GM23338 (cell line): ENCODE measurements around the gene VSIG8. TPM values are rescaled to one million over a fixed set of nuclear protein-coding genes. Genes with fewer than 3 reads are reported as not detected.

Source experiments
- ATAC-seq: fragments of 200-7000 bp; cut with Tn5 transposase; 3 replicates; pipeline ENCODE4 v1.9.1; 2020
- DNase-seq: peaks from one replicate; pipeline ENCODE4 v3.0.0-alpha.2; 2015; ENCODE audit warnings: low spot score
- H2AFZ ChIP-seq: fragments of 200-600 bp; sonication (generic); 2 replicates; pipeline ENCODE4 v1.8.0; 2016; ENCODE audit warnings: antibody characterized with exemption, mild to moderate bottlenecking, moderate library complexity
- H3F3A ChIP-seq: fragments of 200-600 bp; sonication (generic); replicated peaks from 2 replicates; pipeline ENCODE4 v1.8.0; 2017; ENCODE audit warnings: antibody characterized with exemption, mixed run types, low read depth
- H3K27ac ChIP-seq: fragments of 200-600 bp; sonication (generic); 2 replicates; pipeline ENCODE4 v1.6.1; 2016; ENCODE audit warnings: low read depth
- H3K27me3 ChIP-seq: fragments of 200-600 bp; sonication (generic); 2 replicates; pipeline ENCODE4 v1.8.0; 2016; ENCODE audit warnings: mild to moderate bottlenecking, mixed run types, moderate library complexity; ENCODE audit not compliant: insufficient read depth
- H3K36me3 ChIP-seq: fragments of 200-600 bp; sonication (generic); 2 replicates; pipeline ENCODE4 v1.8.0; 2016; ENCODE audit warnings: mild to moderate bottlenecking; ENCODE audit not compliant: insufficient read depth
- H3K4me1 ChIP-seq: fragments of 200-600 bp; sonication (generic); 2 replicates; pipeline ENCODE4 v1.8.0; 2016; ENCODE audit warnings: mild to moderate bottlenecking, moderate library complexity; ENCODE audit not compliant: insufficient read depth
- H3K4me2 ChIP-seq: fragments of 200-600 bp; sonication (generic); 2 replicates; pipeline ENCODE4 v1.7.1; 2017; ENCODE audit warnings: mixed run types
- H3K4me3 ChIP-seq: fragments of 200-600 bp; sonication (generic); 2 replicates; pipeline ENCODE4 v1.6.1; 2016; ENCODE audit warnings: mixed run types
- H3K79me2 ChIP-seq: fragments of 200-600 bp; sonication (generic); replicated peaks from 2 replicates; pipeline ENCODE4 v1.8.0; 2017; ENCODE audit warnings: mild to moderate bottlenecking; ENCODE audit not compliant: insufficient read depth
- H3K9me2 ChIP-seq: fragments of 200-600 bp; sonication (generic); 2 replicates; pipeline ENCODE4 v1.8.0; 2017; ENCODE audit not compliant: insufficient read depth
- H4K20me1 ChIP-seq: fragments of 200-600 bp; sonication (generic); replicated peaks from 2 replicates; pipeline ENCODE4 v1.8.0; 2017; ENCODE audit warnings: mild to moderate bottlenecking; ENCODE audit not compliant: insufficient read depth
- H3K27ac Mint-ChIP-seq: 2 replicates; pipeline ENCODE4 v1.8.0; 2020; ENCODE audit warnings: inconsistent platforms, mild to moderate bottlenecking, moderate library complexity, mixed read lengths
- H3K27me3 Mint-ChIP-seq: 3 replicates; pipeline ENCODE4 v1.8.0; 2022; ENCODE audit warnings: low read depth, mild to moderate bottlenecking, moderate library complexity, mixed read lengths, inconsistent platforms; ENCODE audit not compliant: insufficient read depth, poor library complexity
- H3K36me3 Mint-ChIP-seq: 3 replicates; pipeline ENCODE4 v1.8.0; 2021; ENCODE audit warnings: low read depth, mild to moderate bottlenecking, inconsistent platforms, moderate library complexity, mixed read lengths
- H3K4me1 Mint-ChIP-seq: 3 replicates; pipeline ENCODE4 v1.8.0; 2020; ENCODE audit warnings: mild to moderate bottlenecking, inconsistent platforms, mixed read lengths
- H3K4me3 Mint-ChIP-seq: 3 replicates; pipeline ENCODE4 v1.8.0; 2021; ENCODE audit warnings: moderate library complexity, mild to moderate bottlenecking, inconsistent platforms, mixed read lengths
- H3K9me3 Mint-ChIP-seq: 3 replicates; pipeline ENCODE4 v1.8.0; 2020; ENCODE audit warnings: moderate library complexity, mild to moderate bottlenecking, inconsistent platforms, mixed read lengths
- CREB1 ChIP-seq: fragments of 250-450 bp; sonication (Bioruptor Pico); IDR thresholded peaks from 2 replicates; pipeline ENCODE4 v1.5.0; 2020; ENCODE audit warnings: low read depth, mild to moderate bottlenecking, moderate library complexity
- EZH2 ChIP-seq: fragments of 200-600 bp; sonication (generic); IDR thresholded peaks from one replicate; pipeline ENCODE4 v1.8.0; 2017; ENCODE audit warnings: antibody characterized with exemption, mild to moderate bottlenecking, low read depth; ENCODE audit not compliant: unreplicated experiment
- EZH2phosphoT487 ChIP-seq: fragments of 200-600 bp; sonication (generic); IDR thresholded peaks from one replicate; pipeline ENCODE4 v1.8.1; 2018; ENCODE audit warnings: antibody characterized with exemption; ENCODE audit not compliant: unreplicated experiment
- JUNB ChIP-seq: IDR thresholded peaks from one replicate; pipeline ENCODE4 v1.6.1; 2016; ENCODE audit warnings: antibody characterized with exemption; ENCODE audit not compliant: unreplicated experiment
- NANOG ChIP-seq: IDR thresholded peaks from 2 replicates; pipeline ENCODE4 v1.6.1; 2016; ENCODE audit warnings: antibody characterized with exemption, borderline replicate concordance
- POLR2AphosphoS5 ChIP-seq: IDR thresholded peaks from 2 replicates; pipeline ENCODE4 v1.6.1; 2016; ENCODE audit warnings: antibody characterized with exemption, low read depth
- STAT1 ChIP-seq: IDR thresholded peaks from one replicate; pipeline ENCODE4 v1.6.1; 2016; ENCODE audit warnings: antibody characterized with exemption; ENCODE audit not compliant: unreplicated experiment
- ZNF114 ChIP-seq: fragments of 250-450 bp; sonication (Bioruptor Pico); IDR thresholded peaks from 2 replicates; pipeline ENCODE4 v1.5.0; 2020; ENCODE audit warnings: mild to moderate bottlenecking, moderate library complexity
- ZNF331 ChIP-seq: fragments of 250-450 bp; sonication (Bioruptor Pico); IDR thresholded peaks from 2 replicates; pipeline ENCODE4 v1.5.0; 2020; ENCODE audit warnings: low read depth, mild to moderate bottlenecking, moderate library complexity
- polyA plus RNA-seq: library from polyadenylated mRNA; unstranded; fragments of >200 nt; fragmentation: Nextera tagmentation; extraction: Ambion mirVana; gene quantifications from 2 replicates; pipeline ENCODE4 v1.2.1, GENCODE V29; 2016
- total RNA-seq: library from RNA; depleted of rRNA; stranded (reverse); fragments of >200 nt; shearing (Covaris generic); gene quantifications from 2 replicates; pipeline ENCODE4 v1.2.3, GENCODE V29; 2014
- TF ChIP-seq, protein P1 (sequence below), 2 experiments: fragments of 200-600 bp in 1 of 2; sonication (generic) in 1 of 2; conservative IDR thresholded peaks; 2 replicates each; pipeline versions ENCODE4 v1.5.1 to v1.6.1; 2016 to 2017; ENCODE audit warnings: antibody characterized with exemption in 2 of 2, low read depth in 2 of 2, mild to moderate bottlenecking in 2 of 2, moderate library complexity in 1 of 2
- TF ChIP-seq, protein P2 (sequence below): IDR thresholded peaks from 2 replicates; pipeline ENCODE4 v1.6.1; 2016; ENCODE audit warnings: antibody characterized with exemption
- TF ChIP-seq, protein P3 (sequence below): fragments of 250-450 bp; sonication (Bioruptor Pico); IDR thresholded peaks from 2 replicates; pipeline ENCODE4 v1.5.0; 2020; ENCODE audit warnings: mild to moderate bottlenecking, moderate library complexity

The VSIG8 gene
- total and polyA plus RNA-seq, 2 experiments from 2014 or later: not detected

DNA sequence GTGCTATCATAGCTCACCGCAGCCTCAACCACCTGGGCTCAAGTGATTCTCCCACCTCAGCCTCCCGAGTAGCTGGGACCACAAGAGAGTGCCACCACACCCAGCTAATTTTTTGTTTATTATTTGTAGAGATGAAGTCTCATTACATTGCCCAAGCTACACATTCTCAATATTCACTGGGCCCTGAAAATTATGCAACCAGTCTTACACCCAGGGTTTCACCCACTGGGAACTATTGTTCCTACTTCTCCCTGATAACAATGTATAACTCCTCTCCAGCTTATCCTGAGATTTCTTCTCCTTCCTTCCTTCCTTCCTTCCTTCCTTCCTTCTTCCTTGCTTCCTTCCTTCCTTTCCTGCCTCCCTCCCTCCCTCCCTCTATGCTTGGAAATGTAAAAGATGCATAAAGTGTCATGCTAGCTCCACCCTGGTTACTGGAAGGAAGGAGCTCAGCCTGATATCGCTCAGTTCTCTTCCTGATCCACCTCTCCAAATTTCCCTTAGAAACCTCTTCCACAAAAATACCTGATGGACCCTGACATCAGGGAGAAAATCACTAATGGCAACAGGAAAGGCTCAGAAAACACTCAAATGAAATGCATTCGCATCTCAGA is 11.2 kb upstream of the VSIG8 start (continued):
- TF ChIP-seq, protein P1, sequence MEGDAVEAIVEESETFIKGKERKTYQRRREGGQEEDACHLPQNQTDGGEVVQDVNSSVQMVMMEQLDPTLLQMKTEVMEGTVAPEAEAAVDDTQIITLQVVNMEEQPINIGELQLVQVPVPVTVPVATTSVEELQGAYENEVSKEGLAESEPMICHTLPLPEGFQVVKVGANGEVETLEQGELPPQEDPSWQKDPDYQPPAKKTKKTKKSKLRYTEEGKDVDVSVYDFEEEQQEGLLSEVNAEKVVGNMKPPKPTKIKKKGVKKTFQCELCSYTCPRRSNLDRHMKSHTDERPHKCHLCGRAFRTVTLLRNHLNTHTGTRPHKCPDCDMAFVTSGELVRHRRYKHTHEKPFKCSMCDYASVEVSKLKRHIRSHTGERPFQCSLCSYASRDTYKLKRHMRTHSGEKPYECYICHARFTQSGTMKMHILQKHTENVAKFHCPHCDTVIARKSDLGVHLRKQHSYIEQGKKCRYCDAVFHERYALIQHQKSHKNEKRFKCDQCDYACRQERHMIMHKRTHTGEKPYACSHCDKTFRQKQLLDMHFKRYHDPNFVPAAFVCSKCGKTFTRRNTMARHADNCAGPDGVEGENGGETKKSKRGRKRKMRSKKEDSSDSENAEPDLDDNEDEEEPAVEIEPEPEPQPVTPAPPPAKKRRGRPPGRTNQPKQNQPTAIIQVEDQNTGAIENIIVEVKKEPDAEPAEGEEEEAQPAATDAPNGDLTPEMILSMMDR (conservative IDR thresholded peaks at IDR 0.05; ENCODE audit: low read depth in 2 of 2): no peak
- TF ChIP-seq, protein P2, sequence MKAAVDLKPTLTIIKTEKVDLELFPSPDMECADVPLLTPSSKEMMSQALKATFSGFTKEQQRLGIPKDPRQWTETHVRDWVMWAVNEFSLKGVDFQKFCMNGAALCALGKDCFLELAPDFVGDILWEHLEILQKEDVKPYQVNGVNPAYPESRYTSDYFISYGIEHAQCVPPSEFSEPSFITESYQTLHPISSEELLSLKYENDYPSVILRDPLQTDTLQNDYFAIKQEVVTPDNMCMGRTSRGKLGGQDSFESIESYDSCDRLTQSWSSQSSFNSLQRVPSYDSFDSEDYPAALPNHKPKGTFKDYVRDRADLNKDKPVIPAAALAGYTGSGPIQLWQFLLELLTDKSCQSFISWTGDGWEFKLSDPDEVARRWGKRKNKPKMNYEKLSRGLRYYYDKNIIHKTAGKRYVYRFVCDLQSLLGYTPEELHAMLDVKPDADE: no peak
- no peak for TF ChIP-seq ZNF331 (CRISPR knock-in tag)

DNA sequence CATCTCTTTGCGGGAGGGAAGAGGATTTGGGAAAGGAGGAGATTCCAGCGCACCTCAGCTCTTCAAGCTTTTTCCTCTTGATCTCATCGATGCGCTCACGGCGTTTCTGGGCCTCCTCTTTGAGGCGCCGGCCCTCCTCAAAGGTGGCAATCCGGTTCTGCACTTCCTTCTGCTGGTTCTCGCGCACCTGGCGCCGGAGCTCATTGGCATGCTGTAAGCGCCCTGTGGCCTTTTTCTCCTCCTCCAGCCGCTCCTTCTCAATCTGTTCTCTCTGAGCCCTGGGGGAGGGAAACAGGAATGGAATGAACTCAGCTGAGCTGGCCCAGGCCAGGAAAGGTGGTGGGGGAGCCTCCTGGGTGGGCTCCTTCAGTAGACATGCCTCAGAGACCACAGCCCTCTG is 10.4 kb upstream of the VSIG8 start:
- no peak overlapping the region for H3K27ac ChIP-seq
- H3K4me2 ChIP-seq: no peak overlapping the region
- no peak for ATAC-seq
- Mint-ChIP-seq H3K27ac (no peak overlapping the region; the same call in 1 of the 2 replicates), H3K27me3 (peaks cover 3% of the 10 kb centered on the region), H3K4me1 (peaks cover 4% of the 10 kb centered on the region; the same call in 2 of the 3 replicates), H3K9me3 (no peaks in the 10 kb centered on the region), H3K4me3 (no peak overlapping the region), H3K36me3 (no peaks in the 10 kb centered on the region)
- no peaks in the 10 kb centered on the region for H3K4me1 ChIP-seq
- no peak overlapping the region for H2AFZ ChIP-seq
- no peaks in the 10 kb centered on the region; the same call in 1 of the 2 replicates for H3K36me3 ChIP-seq
- H4K20me1 ChIP-seq: no peaks in the 10 kb centered on the region
- H3K4me3 ChIP-seq: no peak overlapping the region
- no peaks in the 10 kb centered on the region for H3K79me2 ChIP-seq
- H3K9me2 ChIP-seq: no peaks in the 10 kb centered on the region; the same call in 1 of the 2 replicates
- H3F3A ChIP-seq: no peaks in the 10 kb centered on the region
- no peaks in the 10 kb centered on the region for H3K27me3 ChIP-seq
- DNase-seq: peak; percentile 17
- TF ChIP-seq STAT1 (no peak), POLR2AphosphoS5 (no peak), CREB1 (no peak), EZH2phosphoT487 (no peak), EZH2 (no peak), JUNB (no peak), ZNF331 (CRISPR knock-in tag) (no peak), NANOG (no peak), ZNF114 (CRISPR knock-in tag) (no peak)
- TF ChIP-seq, protein P3, sequence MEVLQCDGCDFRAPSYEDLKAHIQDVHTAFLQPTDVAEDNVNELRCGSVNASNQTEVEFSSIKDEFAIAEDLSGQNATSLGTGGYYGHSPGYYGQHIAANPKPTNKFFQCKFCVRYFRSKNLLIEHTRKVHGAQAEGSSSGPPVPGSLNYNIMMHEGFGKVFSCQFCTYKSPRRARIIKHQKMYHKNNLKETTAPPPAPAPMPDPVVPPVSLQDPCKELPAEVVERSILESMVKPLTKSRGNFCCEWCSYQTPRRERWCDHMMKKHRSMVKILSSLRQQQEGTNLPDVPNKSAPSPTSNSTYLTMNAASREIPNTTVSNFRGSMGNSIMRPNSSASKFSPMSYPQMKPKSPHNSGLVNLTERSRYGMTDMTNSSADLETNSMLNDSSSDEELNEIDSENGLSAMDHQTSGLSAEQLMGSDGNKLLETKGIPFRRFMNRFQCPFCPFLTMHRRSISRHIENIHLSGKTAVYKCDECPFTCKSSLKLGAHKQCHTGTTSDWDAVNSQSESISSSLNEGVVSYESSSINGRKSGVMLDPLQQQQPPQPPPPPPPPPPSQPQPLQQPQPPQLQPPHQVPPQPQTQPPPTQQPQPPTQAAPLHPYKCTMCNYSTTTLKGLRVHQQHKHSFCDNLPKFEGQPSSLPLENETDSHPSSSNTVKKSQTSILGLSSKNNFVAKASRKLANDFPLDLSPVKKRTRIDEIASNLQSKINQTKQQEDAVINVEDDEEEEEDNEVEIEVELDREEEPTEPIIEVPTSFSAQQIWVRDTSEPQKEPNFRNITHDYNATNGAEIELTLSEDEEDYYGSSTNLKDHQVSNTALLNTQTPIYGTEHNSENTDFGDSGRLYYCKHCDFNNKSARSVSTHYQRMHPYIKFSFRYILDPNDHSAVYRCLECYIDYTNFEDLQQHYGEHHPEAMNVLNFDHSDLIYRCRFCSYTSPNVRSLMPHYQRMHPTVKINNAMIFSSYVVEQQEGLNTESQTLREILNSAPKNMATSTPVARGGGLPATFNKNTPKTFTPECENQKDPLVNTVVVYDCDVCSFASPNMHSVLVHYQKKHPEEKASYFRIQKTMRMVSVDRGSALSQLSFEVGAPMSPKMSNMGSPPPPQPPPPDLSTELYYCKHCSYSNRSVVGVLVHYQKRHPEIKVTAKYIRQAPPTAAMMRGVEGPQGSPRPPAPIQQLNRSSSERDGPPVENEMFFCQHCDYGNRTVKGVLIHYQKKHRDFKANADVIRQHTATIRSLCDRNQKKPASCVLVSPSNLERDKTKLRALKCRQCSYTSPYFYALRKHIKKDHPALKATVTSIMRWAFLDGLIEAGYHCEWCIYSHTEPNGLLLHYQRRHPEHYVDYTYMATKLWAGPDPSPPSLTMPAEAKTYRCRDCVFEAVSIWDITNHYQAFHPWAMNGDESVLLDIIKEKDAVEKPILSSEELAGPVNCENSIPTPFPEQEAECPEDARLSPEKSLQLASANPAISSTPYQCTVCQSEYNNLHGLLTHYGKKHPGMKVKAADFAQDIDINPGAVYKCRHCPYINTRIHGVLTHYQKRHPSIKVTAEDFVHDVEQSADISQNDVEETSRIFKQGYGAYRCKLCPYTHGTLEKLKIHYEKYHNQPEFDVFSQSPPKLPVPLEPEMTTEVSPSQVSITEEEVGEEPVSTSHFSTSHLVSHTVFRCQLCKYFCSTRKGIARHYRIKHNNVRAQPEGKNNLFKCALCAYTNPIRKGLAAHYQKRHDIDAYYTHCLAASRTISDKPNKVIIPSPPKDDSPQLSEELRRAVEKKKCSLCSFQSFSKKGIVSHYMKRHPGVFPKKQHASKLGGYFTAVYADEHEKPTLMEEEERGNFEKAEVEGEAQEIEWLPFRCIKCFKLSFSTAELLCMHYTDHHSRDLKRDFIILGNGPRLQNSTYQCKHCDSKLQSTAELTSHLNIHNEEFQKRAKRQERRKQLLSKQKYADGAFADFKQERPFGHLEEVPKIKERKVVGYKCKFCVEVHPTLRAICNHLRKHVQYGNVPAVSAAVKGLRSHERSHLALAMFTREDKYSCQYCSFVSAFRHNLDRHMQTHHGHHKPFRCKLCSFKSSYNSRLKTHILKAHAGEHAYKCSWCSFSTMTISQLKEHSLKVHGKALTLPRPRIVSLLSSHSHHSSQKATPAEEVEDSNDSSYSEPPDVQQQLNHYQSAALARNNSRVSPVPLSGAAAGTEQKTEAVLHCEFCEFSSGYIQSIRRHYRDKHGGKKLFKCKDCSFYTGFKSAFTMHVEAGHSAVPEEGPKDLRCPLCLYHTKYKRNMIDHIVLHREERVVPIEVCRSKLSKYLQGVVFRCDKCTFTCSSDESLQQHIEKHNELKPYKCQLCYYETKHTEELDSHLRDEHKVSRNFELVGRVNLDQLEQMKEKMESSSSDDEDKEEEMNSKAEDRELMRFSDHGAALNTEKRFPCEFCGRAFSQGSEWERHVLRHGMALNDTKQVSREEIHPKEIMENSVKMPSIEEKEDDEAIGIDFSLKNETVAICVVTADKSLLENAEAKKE (CRISPR knock-in tag): no peak
- TF ChIP-seq, protein P2: no peak
- TF ChIP-seq, protein P1 (conservative IDR thresholded peaks at IDR 0.05; ENCODE audit: low read depth in 2 of 2): no peak
